PFSK-1 (cell line): ENCODE data around the gene SOCS7.

Source experiments
- FOXP2 ChIP-seq: optimal IDR thresholded peaks from 2 replicates; pipeline ENCODE3; 2011; ENCODE audit warnings: borderline replicate concordance, control low read depth, inconsistent platforms; ENCODE audit not compliant: insufficient read depth; ENCODE audit errors: extremely low read length, extremely low read depth
- POLR2AphosphoS5 ChIP-seq: IDR thresholded peaks from 2 replicates; pipeline ENCODE4 v1.6.1; 2012; ENCODE audit warnings: low read depth, mild to moderate bottlenecking, control low read depth, low read length, moderate library complexity
- SIN3A ChIP-seq: IDR thresholded peaks from 2 replicates; pipeline ENCODE4 v1.6.1; 2012; ENCODE audit warnings: mild to moderate bottlenecking, low read length, moderate library complexity, borderline replicate concordance; ENCODE audit not compliant: insufficient read depth
- TAF1 ChIP-seq: IDR thresholded peaks from 2 replicates; pipeline ENCODE4 v1.6.1; 2012; ENCODE audit warnings: low read length, control low read depth, borderline replicate concordance; ENCODE audit not compliant: insufficient read depth
- TF ChIP-seq, protein P1 (sequence below), 2 experiments: IDR thresholded peaks; 2 replicates each; pipeline versions ENCODE4 v1.6.1 to v1.8.0; 2011 to 2012; ENCODE audit warnings: low read depth in 2 of 2, low read length in 2 of 2, control low read depth in 1 of 2, inconsistent platforms in 1 of 2, mild to moderate bottlenecking in 1 of 2, moderate library complexity in 1 of 2; ENCODE audit not compliant: insufficient read depth in 1 of 2

SOCS7 gene

DNA sequence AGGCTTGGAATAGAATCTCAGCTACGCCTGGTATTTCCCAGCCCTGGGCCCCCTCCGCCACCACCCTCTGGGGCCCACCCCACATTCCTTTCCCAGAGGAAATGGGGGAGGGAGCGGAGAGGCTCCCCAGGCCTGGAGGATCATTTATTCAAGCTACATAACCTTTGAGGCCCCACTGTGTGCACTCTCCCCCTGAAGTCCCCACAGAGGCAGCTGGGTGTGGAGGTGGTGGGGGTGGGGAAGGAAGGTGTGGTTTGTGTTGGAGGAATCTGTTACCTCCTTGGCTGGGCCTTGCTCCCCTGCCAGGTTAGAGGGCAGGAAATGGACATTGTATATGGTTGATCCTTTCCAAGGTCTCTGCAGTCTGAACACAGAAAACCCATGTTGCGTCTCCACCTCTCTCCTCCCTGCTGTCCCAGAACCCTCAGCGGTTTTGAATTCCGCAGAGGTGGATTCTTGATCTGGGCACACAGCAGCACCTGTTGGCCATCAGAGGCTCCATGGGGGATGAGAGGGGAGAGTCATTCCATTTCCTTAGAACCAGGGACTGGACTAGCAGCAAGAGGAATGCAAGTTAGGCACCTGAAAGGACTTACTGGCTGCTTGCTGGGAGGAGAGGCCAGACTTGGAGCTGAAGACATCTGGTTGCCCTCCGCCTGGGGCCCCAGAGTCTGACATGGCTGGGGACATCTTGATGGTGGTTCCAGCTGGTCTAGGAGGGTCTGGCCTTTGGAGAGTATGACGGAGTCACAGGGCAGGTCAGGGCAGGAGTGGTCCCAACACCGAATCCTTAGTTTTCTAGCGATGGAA lies 99.6 kb downstream of the SOCS7 start:
- TF ChIP-seq TAF1 = no peak

DNA sequence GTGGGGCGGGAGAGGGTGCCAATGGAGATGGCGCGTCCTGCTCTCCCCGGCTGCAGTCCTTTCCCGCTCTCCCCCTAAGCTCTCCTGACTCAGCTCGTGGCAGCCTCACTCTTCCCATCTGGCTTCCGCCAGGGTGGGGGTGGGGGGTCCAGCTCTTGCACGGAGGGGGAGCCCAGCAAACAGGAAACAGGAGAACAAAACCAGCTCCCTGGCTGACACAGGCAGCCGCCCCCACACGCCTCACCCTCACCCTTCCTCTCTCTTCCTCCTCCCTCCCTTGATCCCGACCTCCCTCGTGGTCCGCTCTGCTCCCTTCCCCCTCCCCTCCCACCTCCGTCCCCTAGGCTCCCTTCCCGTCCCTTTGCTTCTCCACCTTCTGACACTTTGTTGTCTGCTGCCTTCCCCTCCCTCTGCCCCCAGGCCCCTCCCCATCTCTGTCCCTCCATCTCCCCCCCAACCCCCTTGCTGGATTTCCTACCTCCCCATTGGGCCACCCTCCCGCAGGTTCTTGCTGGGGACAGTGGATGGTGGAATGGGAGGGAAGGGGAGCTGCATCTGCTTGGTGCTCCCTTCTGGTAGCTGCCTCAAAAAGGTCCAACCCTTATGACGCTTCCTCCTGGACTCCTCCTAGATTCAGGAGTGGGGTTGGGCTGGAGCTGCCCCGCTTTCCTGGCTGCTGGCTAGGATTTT lies 100.3 kb downstream of the SOCS7 start:
- TF ChIP-seq FOXP2 = peak; percentile 60
- TF ChIP-seq, protein P1, sequence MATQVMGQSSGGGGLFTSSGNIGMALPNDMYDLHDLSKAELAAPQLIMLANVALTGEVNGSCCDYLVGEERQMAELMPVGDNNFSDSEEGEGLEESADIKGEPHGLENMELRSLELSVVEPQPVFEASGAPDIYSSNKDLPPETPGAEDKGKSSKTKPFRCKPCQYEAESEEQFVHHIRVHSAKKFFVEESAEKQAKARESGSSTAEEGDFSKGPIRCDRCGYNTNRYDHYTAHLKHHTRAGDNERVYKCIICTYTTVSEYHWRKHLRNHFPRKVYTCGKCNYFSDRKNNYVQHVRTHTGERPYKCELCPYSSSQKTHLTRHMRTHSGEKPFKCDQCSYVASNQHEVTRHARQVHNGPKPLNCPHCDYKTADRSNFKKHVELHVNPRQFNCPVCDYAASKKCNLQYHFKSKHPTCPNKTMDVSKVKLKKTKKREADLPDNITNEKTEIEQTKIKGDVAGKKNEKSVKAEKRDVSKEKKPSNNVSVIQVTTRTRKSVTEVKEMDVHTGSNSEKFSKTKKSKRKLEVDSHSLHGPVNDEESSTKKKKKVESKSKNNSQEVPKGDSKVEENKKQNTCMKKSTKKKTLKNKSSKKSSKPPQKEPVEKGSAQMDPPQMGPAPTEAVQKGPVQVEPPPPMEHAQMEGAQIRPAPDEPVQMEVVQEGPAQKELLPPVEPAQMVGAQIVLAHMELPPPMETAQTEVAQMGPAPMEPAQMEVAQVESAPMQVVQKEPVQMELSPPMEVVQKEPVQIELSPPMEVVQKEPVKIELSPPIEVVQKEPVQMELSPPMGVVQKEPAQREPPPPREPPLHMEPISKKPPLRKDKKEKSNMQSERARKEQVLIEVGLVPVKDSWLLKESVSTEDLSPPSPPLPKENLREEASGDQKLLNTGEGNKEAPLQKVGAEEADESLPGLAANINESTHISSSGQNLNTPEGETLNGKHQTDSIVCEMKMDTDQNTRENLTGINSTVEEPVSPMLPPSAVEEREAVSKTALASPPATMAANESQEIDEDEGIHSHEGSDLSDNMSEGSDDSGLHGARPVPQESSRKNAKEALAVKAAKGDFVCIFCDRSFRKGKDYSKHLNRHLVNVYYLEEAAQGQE (IDR thresholded peaks at IDR 0.05; ENCODE audit: insufficient read depth in 1 of 2, low read depth in 2 of 2, low read length in 2 of 2) = no peak

DNA sequence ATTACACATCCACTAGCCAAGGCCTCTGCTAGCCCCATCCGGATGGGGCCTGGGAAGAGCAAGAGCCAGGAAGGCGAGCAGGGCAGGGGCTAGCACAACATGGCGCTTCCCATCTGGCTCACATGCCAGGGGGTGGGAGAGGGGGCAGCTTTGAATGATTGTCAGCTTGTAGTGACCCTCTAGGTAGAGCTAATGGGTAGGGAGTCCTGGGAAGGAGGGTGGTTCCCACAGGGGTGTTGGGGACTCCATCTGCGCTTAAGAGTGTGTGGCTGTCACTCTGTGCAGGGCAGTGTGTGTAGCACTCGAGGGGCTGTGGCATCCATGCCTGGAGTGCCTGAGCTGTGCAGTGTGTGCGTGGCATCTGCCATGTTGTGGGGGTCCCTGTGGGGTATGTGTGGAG lies 101.1 kb downstream of the SOCS7 start:
- TF ChIP-seq TAF1 (no peak), POLR2AphosphoS5 (no peak), SIN3A (no peak), FOXP2 (no peak)
- TF ChIP-seq, protein P1 (IDR thresholded peaks at IDR 0.05; ENCODE audit: insufficient read depth in 1 of 2, low read depth in 2 of 2, low read length in 2 of 2) = no peak

DNA sequence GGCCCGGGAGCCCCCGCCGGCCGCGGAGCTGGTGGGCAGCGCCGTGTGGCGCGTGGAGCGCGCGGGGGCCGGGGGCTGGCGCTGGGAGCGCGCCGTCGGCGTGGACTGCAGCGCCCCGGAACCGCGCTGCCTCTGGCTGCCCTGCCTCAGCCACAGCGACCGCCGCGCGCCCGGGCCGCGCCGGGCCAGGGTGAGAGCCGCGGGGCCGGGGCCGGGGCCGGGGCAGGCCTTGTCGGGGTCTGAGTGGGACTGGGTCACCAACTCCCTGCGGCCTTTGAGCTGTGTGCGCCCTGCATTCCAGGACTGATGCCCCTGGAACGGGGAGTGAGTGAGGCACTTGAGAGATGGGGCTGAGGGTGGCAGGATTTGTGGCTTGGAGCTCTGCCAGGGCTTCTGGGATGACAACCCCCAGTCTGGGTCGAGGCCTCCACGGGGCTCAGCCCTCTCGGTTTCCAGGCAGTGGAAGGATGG lies 102.3 kb downstream of the SOCS7 start:
- TF ChIP-seq FOXP2 (no peak), SIN3A (no peak), POLR2AphosphoS5 (no peak), TAF1 (no peak)
- TF ChIP-seq, protein P1 (IDR thresholded peaks at IDR 0.05; ENCODE audit: insufficient read depth in 1 of 2, low read depth in 2 of 2, low read length in 2 of 2) = no peak

DNA sequence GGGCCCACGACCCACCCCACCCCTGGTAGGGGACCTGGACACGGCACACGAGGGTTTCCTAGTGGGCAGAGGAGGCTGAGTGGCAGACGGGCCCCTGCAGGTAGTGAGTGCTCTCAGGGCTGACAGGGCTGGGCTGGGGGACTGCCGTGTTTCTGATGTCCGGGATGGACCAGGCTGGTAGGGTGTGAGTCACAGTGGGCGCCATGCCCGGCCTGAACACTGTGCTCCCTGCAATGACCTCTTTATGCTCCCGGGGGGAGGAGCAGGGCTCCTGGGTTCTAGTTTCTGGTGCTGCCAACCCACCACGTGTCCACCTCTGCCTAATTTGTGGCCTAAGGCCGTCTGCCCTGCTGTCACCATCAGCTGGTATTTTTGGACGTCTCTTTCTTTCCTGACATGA lies 102.9 kb downstream of the SOCS7 start:
- TF ChIP-seq SIN3A = no peak
- no peak for TF ChIP-seq POLR2AphosphoS5
- TF ChIP-seq, protein P1 (IDR thresholded peaks at IDR 0.05; ENCODE audit: insufficient read depth in 1 of 2, low read depth in 2 of 2, low read length in 2 of 2) = no peak
- TF ChIP-seq TAF1 = no peak
- TF ChIP-seq FOXP2 = no peak
